K562 (cell line): ENCODE results near the gene CHST8. TPM values are rescaled to one million over a fixed set of nuclear protein-coding genes. Genes with fewer than 3 reads are reported as not detected.

ENCODE experiments used
- ATAC-seq: fragments of 200-7000 bp; cut with Tn5 transposase; 3 replicates; pipeline ENCODE4 v1.9.1; 2020; ENCODE audit warnings: moderate library complexity
- BruUV-seq: library from RNA; stranded (reverse); fragments of 400-500 nt; replicated peaks from 2 replicates; lab custom pipeline; 2021; lab: Mats Ljungman, UMichigan
- CTCF ChIA-PET: fragments of 300-600 bp; formaldehyde crosslinking; extraction: SDS; loops from one replicate; lab custom pipeline; 2021; ENCODE audit warnings: low intra/inter-chr PET ratio; lab: Yijun Ruan, JAX
- POLR2A ChIA-PET: fragments of 300-600, 350-650 bp; sonication (Branson Sonifier 250); formaldehyde crosslinking; extraction: SDS; loops from one replicate; lab custom pipeline; 2021; ENCODE audit warnings: antibody characterized with exemption, inconsistent platforms; lab: Yijun Ruan, JAX
- DNase-seq, 4 experiments: peaks; one replicate each; pipeline versions ENCODE4 v3.0.0 to v3.0.0-alpha.2; 2011 to 2018; ENCODE audit warnings: low spot score in 3 of 4, mixed read lengths in 3 of 4; ENCODE audit errors: extremely low read depth in 1 of 4
- FAIRE-seq: peaks from 2 replicates; lab custom pipeline; 2011; peaks lifted over from hg19 to GRCh38; lab: Jason Lieb, UNC
- H2AFZ ChIP-seq: 2 replicates; pipeline ENCODE4 v1.6.0; 2011; ENCODE audit warnings: low read depth, low read length, control low read depth, inconsistent platforms
- H3K27ac ChIP-seq: fragments of 200-600 bp; 3 replicates; pipeline ENCODE4 v1.8.0; 2011; ENCODE audit warnings: low read depth, mild to moderate bottlenecking, control low read depth, inconsistent platforms, low read length, moderate library complexity, mixed read lengths; ENCODE audit errors: extremely low read depth
- H3K27me3 ChIP-seq, 2 experiments: fragments of 300-600 bp in 1 of 2; 2 replicates in 1 of 2; 3 replicates in 1 of 2; pipeline versions ENCODE4 v1.6.0 to v1.8.0; 2011; ENCODE audit warnings: inconsistent platforms in 2 of 2, low read length in 2 of 2, mild to moderate bottlenecking in 1 of 2, mixed read lengths in 1 of 2, moderate library complexity in 1 of 2; ENCODE audit not compliant: control insufficient read depth in 2 of 2, insufficient read depth in 2 of 2
- H3K36me3 ChIP-seq: fragments of 300-600 bp; 3 replicates; pipeline ENCODE4 v1.8.0; 2011; ENCODE audit warnings: mild to moderate bottlenecking, low read length, inconsistent platforms; ENCODE audit not compliant: control insufficient read depth, insufficient read depth
- H3K4me1 ChIP-seq, 2 experiments: fragments of 200-600 bp in 1 of 2; replicated peaks in 1 of 2; 2 replicates in 1 of 2; 3 replicates in 1 of 2; pipeline versions ENCODE4 v1.5.1 to v1.8.0; 2011; ENCODE audit warnings: inconsistent platforms in 2 of 2, low read length in 2 of 2, mild to moderate bottlenecking in 1 of 2, mixed read lengths in 1 of 2, moderate library complexity in 1 of 2; ENCODE audit not compliant: control insufficient read depth in 2 of 2, insufficient read depth in 2 of 2
- H3K4me2 ChIP-seq: 2 replicates; pipeline ENCODE4 v1.6.1; 2011; ENCODE audit warnings: low read length, control low read depth, inconsistent platforms, mixed read lengths; ENCODE audit not compliant: insufficient read depth
- H3K4me3 ChIP-seq: fragments of 200-600 bp; sonication (generic), shearing (Covaris generic); 2 replicates; pipeline ENCODE4 v1.5.1; 2016; ENCODE audit warnings: control low read depth, inconsistent platforms
- H3K79me2 ChIP-seq: fragments of 200-600 bp; 3 replicates; pipeline ENCODE4 v1.8.0; 2011; ENCODE audit warnings: low read length, inconsistent platforms; ENCODE audit not compliant: control insufficient read depth, insufficient read depth
- H3K9ac ChIP-seq, 2 experiments: 2 replicates each; pipeline versions ENCODE4 v1.6.0 to v1.6.1; 2011; ENCODE audit warnings: low read depth in 2 of 2, low read length in 2 of 2, control low read depth in 1 of 2, inconsistent platforms in 1 of 2, mild to moderate bottlenecking in 1 of 2, mixed read lengths in 1 of 2; ENCODE audit not compliant: insufficient read depth in 1 of 2
- H3K9me1 ChIP-seq: one replicate; pipeline ENCODE4 v1.6.0; 2011; ENCODE audit warnings: inconsistent platforms, mild to moderate bottlenecking, low read length, moderate library complexity; ENCODE audit not compliant: control insufficient read depth, insufficient read depth
- H3K9me3 ChIP-seq: replicated peaks from 2 replicates; pipeline ENCODE4 v1.5.1; 2011; ENCODE audit warnings: low read depth, low read length, inconsistent platforms; ENCODE audit not compliant: control insufficient read depth, insufficient read depth
- H4K20me1 ChIP-seq: replicated peaks from 2 replicates; pipeline ENCODE4 v1.6.1; 2011; ENCODE audit warnings: low read length, inconsistent platforms, mixed read lengths; ENCODE audit not compliant: control insufficient read depth, insufficient read depth
- CCAR2 ChIP-seq: fragments of 200-400 bp; formaldehyde crosslinking; IDR thresholded peaks from 2 replicates; pipeline ENCODE4 v1.6.1; 2017; ENCODE audit warnings: mild to moderate bottlenecking, low read depth, low read length
- CHD2 ChIP-seq: IDR thresholded peaks from 2 replicates; pipeline ENCODE4 v1.6.1; 2011; ENCODE audit warnings: low read depth, low read length
- CREB3L1 ChIP-seq: fragments of 450-650 bp; IDR thresholded peaks from 2 replicates; pipeline ENCODE4 v1.6.1; 2014; ENCODE audit warnings: low read depth, mild to moderate bottlenecking, moderate library complexity, borderline replicate concordance
- HMG20A ChIP-seq: fragments of 450-650 bp; formaldehyde crosslinking; conservative IDR thresholded peaks from 2 replicates; pipeline ENCODE4 v1.4.0; 2020; ENCODE audit warnings: mild to moderate bottlenecking, mixed read lengths
- HMGN3 ChIP-seq: IDR thresholded peaks from 2 replicates; pipeline ENCODE4 v1.6.1; 2011; ENCODE audit warnings: borderline replicate concordance, low read depth, mild to moderate bottlenecking, mixed read lengths, low read length; ENCODE audit not compliant: insufficient read length; ENCODE audit errors: extremely low read depth
- MYBL2 ChIP-seq, 2 experiments: fragments of 450-650 bp in 1 of 2; sonication (generic) in 1 of 2; formaldehyde crosslinking in 1 of 2; IDR thresholded peaks; 2 replicates each; pipeline versions ENCODE4 v1.6.1 to v1.8.1; 2017 to 2022; ENCODE audit warnings: borderline replicate concordance in 1 of 2, inconsistent platforms in 1 of 2, low read depth in 1 of 2, mild to moderate bottlenecking in 1 of 2, missing genetic modification reagents in 1 of 2, moderate library complexity in 1 of 2
- MYC ChIP-seq, 2 experiments: fragments of 250-450 bp in 1 of 2; sonication (Bioruptor Pico) in 1 of 2; IDR thresholded peaks; 2 replicates each; pipeline versions ENCODE4 v1.5.1 to v1.6.1; 2012 to 2021; ENCODE audit warnings: low read depth in 2 of 2, borderline replicate concordance in 1 of 2, improper control_type of control experiment in 1 of 2, low read length in 1 of 2, mild to moderate bottlenecking in 1 of 2, moderate library complexity in 1 of 2
- PML ChIP-seq: IDR thresholded peaks from 2 replicates; pipeline ENCODE4 v1.6.1; 2012; ENCODE audit warnings: low read length, inconsistent platforms
- PURB ChIP-seq: sonication (generic); formaldehyde crosslinking; IDR thresholded peaks from 2 replicates; pipeline ENCODE4 v1.9.0; 2021; ENCODE audit warnings: low read depth, mild to moderate bottlenecking, missing genetic modification reagents
- RBFOX2 ChIP-seq: fragments of 200-400 bp; formaldehyde crosslinking; IDR thresholded peaks from 2 replicates; pipeline ENCODE4 v1.6.1; 2017; ENCODE audit warnings: low read depth, mild to moderate bottlenecking, low read length, moderate library complexity
- SRF ChIP-seq, 2 experiments: fragments of 250-450, 450-650 bp in 1 of 2; sonication (Bioruptor Pico) in 1 of 2; sonication (generic) in 1 of 2; formaldehyde crosslinking; IDR thresholded peaks; 2 replicates each; pipeline versions ENCODE4 v1.5.0 to v1.5.1; 2020 to 2022; ENCODE audit warnings: mild to moderate bottlenecking in 1 of 2, missing genetic modification reagents in 1 of 2
- XRCC3 ChIP-seq: fragments of 450-650 bp; IDR thresholded peaks from 2 replicates; pipeline ENCODE4 v1.6.1; 2017; ENCODE audit warnings: mild to moderate bottlenecking, moderate library complexity
- ZBTB33 ChIP-seq: sonication (generic); formaldehyde crosslinking; IDR thresholded peaks from 2 replicates; pipeline ENCODE4 v1.8.1; 2023; ENCODE audit warnings: mild to moderate bottlenecking, missing genetic modification reagents
- WGBS: fragments of 100-300 bp; shearing (Covaris generic); methylation state at CpG from one replicate; pipeline ENCODE4 v1.1.6; 2016; ENCODE audit warnings: low coverage, mixed read lengths; ENCODE audit not compliant: insufficient coverage; ENCODE audit errors: missing lambda C conversion rate; 5-methylcytosine and 5-hydroxymethylcytosine counted together
- in situ Hi-C: fragments of 300-500 bp; cut with MboI; formaldehyde crosslinking; loops from 4 replicates; pipeline ENCODE4 v1.15.0; 2018; ENCODE audit warnings: inconsistent platforms, mixed read lengths
- intact Hi-C: fragments of 100-400 bp; cut with micrococcal nuclease; formaldehyde crosslinking; loops from 2 replicates; pipeline ENCODE4 v1.14.2; 2022
- polyA plus RNA-seq, 8 experiments: library from polyadenylated mRNA; depleted of rRNA in 4 of 8; stranded (reverse) in 5 of 8; unstranded in 3 of 8; fragments of >200 nt; fragmentation: Nextera tagmentation in 2 of 8; fragmentation: Illumina TruSeq in 1 of 8; extraction: Ambion mirVana in 2 of 8; extraction: Trizol in 1 of 8; gene quantifications; 2 replicates each; pipeline versions ENCODE4 v1.2.1 to v1.2.3, GENCODE V29; 2011 to 2014; ENCODE audit warnings: inconsistent platforms in 1 of 8, missing spikeins in 1 of 8
- total RNA-seq, 7 experiments: library from RNA; depleted of rRNA in 6 of 7; stranded (reverse); fragments of >200 nt in 6 of 7; fragmentation: Illumina TruSeq in 2 of 7; extraction: Trizol in 2 of 7; gene quantifications; 2 replicates each; pipeline versions ENCODE4 v1.2.1 to v1.2.3, GENCODE V29; 2011 to 2021; ENCODE audit warnings: low replicate concordance in 1 of 7
- TF ChIP-seq, protein P1 (sequence below): fragments of 250-450 bp; sonication (Bioruptor Pico); IDR thresholded peaks from 2 replicates; pipeline ENCODE4 v1.4.0; 2020; ENCODE audit warnings: mild to moderate bottlenecking, moderate library complexity

CHST8 gene
- total and polyA plus RNA-seq, 9 of the 15 experiments (the other 6 are each of a cell fraction or from before 2014, with no cell fraction given) = 0.11 TPM; not detected in 8

DNA sequence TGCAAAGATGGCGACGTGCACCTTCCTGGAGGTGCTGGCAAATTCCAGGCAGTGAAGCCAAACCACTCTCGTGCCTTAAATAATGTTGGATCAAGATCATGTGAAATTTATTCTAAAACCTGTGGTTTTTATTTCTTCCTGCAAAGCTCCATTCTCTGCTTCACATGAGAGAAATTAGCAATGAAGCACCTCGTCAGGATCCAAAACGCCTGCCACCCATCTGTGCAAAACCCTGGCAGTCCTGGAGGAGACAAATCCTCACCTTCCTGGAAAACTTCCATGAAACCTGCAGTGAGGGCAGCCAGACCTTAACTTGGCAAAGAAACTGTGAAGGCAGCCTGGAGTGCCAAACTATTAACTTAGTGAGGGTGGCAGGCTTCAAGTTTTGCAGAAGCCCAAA is 47.6 kb downstream of the CHST8 start (continued):
- TF ChIP-seq CREB3L1 = no peak
- TF ChIP-seq MYBL2 (IDR thresholded peaks at IDR 0.05; ENCODE audit: low read depth) = no peak
- TF ChIP-seq MYBL2 (CRISPR knock-in tag; IDR thresholded peaks at IDR 0.05; ENCODE audit: borderline replicate concordance) = no peak
- no peak for TF ChIP-seq HMG20A (CRISPR knock-in tag)
- no peak for TF ChIP-seq MYC (IDR thresholded peaks at IDR 0.05; ENCODE audit: low read depth, low read length)
- no peak for TF ChIP-seq MYC (CRISPR knock-in tag; IDR thresholded peaks at IDR 0.05; ENCODE audit: borderline replicate concordance, low read depth)
- no peak for TF ChIP-seq RBFOX2
- TF ChIP-seq PURB (CRISPR knock-in tag) = no peak
- TF ChIP-seq CCAR2 = no peak
- TF ChIP-seq PML = no peak
- TF ChIP-seq, all 486 proteins: peak for 0

DNA sequence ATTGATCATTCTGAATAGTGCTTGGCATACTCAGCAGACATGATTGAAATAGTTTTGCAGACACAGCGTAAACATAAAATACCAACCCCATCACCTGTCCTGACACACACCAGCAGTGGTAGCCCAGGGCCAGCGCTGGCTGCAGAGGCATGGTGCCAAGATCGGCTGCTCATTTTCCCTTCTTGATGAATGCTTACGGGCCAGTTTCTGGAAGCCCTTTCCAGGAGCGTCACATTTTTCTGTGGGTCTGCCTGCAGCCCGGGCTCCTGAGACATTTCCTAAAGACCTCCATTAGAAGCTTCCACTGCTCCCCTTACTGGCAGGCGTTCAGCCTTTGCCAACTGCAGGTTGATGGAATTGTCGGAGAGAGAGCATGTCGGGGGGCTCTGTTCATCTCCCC is 48.6 kb downstream of the CHST8 start:
- POLR2A ChIA-PET = interaction anchor here (1.0 kb wide), 1 partner anchor 9 kb away, joined by 5 read pairs; no protein-coding TSS in a partner anchor
- H3K36me3 ChIP-seq = no peaks in the 10 kb centered on the region
- BruUV-seq = no TSS peak
- H3K4me3 ChIP-seq = no peak overlapping the region
- H4K20me1 ChIP-seq = peaks cover 9% of the 10 kb centered on the region; the same call in 1 of the 2 replicates
- no peak overlapping the region for H3K9ac ChIP-seq
- H3K9me1 ChIP-seq = no peaks in the 10 kb centered on the region
- no peak overlapping the region for H3K27ac ChIP-seq
- in situ Hi-C loops = no loop called here
- no peak for DNase-seq
- H2AFZ ChIP-seq = no peak overlapping the region
- CTCF ChIA-PET = no interaction called here
- 0% methylated on average over 9 of the region's 9 CpGs for WGBS
- FAIRE-seq = no peak
- no peak overlapping the region for H3K4me2 ChIP-seq
- ATAC-seq = no peak
- intact Hi-C loops = no loop called here
- no peaks in the 10 kb centered on the region for H3K79me2 ChIP-seq
- H3K9me3 ChIP-seq = no peaks in the 10 kb centered on the region
- H3K4me1 ChIP-seq = no peaks in the 10 kb centered on the region
- peaks cover 11 to 45% of the 10 kb centered on the region in 2 experiments; a peak in 4 of 5 replicates for H3K27me3 ChIP-seq
- TF ChIP-seq, protein P1, sequence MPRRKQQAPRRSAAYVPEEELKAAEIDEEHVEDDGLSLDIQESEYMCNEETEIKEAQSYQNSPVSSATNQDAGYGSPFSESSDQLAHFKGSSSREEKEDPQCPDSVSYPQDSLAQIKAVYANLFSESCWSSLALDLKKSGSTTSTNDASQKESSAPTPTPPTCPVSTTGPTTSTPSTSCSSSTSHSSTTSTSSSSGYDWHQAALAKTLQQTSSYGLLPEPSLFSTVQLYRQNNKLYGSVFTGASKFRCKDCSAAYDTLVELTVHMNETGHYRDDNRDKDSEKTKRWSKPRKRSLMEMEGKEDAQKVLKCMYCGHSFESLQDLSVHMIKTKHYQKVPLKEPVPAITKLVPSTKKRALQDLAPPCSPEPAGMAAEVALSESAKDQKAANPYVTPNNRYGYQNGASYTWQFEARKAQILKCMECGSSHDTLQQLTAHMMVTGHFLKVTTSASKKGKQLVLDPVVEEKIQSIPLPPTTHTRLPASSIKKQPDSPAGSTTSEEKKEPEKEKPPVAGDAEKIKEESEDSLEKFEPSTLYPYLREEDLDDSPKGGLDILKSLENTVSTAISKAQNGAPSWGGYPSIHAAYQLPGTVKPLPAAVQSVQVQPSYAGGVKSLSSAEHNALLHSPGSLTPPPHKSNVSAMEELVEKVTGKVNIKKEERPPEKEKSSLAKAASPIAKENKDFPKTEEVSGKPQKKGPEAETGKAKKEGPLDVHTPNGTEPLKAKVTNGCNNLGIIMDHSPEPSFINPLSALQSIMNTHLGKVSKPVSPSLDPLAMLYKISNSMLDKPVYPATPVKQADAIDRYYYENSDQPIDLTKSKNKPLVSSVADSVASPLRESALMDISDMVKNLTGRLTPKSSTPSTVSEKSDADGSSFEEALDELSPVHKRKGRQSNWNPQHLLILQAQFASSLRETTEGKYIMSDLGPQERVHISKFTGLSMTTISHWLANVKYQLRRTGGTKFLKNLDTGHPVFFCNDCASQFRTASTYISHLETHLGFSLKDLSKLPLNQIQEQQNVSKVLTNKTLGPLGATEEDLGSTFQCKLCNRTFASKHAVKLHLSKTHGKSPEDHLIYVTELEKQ (CRISPR knock-in tag) = no peak
- TF ChIP-seq CHD2 (no peak), SRF (CRISPR knock-in tag; IDR thresholded peaks at IDR 0.05) (no peak), ZBTB33 (CRISPR knock-in tag) (no peak), XRCC3 (no peak), HMGN3 (no peak)
